Measurements from ENCODE around the gene NFIB.

DNA sequence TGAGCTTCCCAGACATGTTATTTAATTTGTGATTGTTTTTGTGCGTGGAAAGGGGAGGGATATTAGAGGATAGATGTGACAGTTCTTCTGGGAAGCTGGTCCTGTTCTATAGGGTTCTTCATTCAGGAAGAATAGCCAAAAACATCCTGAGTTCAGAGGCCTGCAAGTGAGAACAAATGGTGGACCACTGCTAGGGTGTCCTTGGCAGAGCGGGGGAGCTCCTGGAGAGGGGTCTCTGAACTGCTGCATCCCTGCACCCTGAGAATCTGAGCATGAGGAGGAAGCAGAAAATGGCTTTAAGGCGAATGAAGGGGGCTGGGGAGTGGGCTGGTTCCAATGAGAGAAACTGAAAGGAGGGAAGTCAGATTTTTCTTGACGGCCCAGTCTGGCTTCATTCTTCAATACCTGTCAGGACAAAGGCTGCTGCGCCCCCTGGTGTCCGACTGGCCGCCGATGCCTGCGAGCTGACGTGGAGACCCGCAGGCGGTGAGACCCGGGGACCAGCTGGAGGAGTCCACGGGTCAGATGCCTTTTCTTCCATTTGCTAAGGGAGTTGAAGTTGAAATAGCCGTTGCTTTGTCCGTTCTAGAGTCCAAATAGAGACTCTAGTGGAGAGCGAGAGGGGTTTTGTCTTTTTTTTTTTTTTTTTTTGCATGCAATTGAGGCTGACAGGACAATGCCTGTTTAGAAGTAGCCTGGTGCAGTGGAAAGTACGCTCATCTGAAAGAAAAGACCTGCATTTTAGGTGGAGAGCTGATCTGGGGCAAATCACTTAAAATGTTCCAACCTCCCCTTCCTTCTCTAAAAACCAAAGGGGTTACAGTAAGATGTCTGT is 39.5 kb upstream of the NFIB start:
- TF ChIP-seq POLR2A (IDR thresholded peaks at IDR 0.05) = no peak
- TF ChIP-seq, protein P1, sequence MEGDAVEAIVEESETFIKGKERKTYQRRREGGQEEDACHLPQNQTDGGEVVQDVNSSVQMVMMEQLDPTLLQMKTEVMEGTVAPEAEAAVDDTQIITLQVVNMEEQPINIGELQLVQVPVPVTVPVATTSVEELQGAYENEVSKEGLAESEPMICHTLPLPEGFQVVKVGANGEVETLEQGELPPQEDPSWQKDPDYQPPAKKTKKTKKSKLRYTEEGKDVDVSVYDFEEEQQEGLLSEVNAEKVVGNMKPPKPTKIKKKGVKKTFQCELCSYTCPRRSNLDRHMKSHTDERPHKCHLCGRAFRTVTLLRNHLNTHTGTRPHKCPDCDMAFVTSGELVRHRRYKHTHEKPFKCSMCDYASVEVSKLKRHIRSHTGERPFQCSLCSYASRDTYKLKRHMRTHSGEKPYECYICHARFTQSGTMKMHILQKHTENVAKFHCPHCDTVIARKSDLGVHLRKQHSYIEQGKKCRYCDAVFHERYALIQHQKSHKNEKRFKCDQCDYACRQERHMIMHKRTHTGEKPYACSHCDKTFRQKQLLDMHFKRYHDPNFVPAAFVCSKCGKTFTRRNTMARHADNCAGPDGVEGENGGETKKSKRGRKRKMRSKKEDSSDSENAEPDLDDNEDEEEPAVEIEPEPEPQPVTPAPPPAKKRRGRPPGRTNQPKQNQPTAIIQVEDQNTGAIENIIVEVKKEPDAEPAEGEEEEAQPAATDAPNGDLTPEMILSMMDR (IDR thresholded peaks at IDR 0.05) = peak; percentile 86 to 97 (median 89)

Measured in body of pancreas (tissue), 4 donors.